A673 (cell line): Measurements from ENCODE around the gene FXYD3. TPM values are rescaled to one million over a fixed set of nuclear protein-coding genes. Genes with fewer than 3 reads are reported as not detected.

ENCODE experiments used
- BruUV-seq: library from RNA; stranded (reverse); fragments of 400-500 nt; replicated peaks from 2 replicates; lab custom pipeline; 2021; lab: Mats Ljungman, UMichigan
- CTCF ChIA-PET: fragments of 300-600 bp; sonication (Branson Sonifier 250); formaldehyde crosslinking; loops from one replicate; lab custom pipeline; 2022; ENCODE audit warnings: antibody characterized with exemption; lab: Charles Lee
- POLR2A ChIA-PET: fragments of 300-600 bp; sonication (Branson Sonifier 250); formaldehyde crosslinking; loops from one replicate; lab custom pipeline; 2022; ENCODE audit warnings: antibody characterized with exemption; ENCODE audit not compliant: low non-redundant PET; lab: Charles Lee
- DNase-seq: peaks from one replicate; pipeline ENCODE4 v3.0.0-alpha.2; 2015; ENCODE audit warnings: low spot score
- H3K27ac ChIP-seq: fragments of 200-600 bp; sonication (generic); 2 replicates; pipeline ENCODE4 v1.5.1; 2016; ENCODE audit warnings: mixed run types, low read depth, mild to moderate bottlenecking, mixed read lengths, antibody characterized with exemption, low read length; ENCODE audit not compliant: poor library complexity, severe bottlenecking
- H3K27me3 ChIP-seq: fragments of 200-600 bp; sonication (generic); replicated peaks from 2 replicates; pipeline ENCODE4 v1.6.1; 2017; ENCODE audit warnings: mixed run types, low read depth, mild to moderate bottlenecking, mixed read lengths, antibody characterized with exemption, low read length; ENCODE audit not compliant: insufficient read depth, poor library complexity
- H3K36me3 ChIP-seq: fragments of 200-600 bp; sonication (generic); 2 replicates; pipeline ENCODE4 v1.6.1; 2016; ENCODE audit warnings: mixed run types, mild to moderate bottlenecking, mixed read lengths, antibody characterized with exemption, low read length; ENCODE audit not compliant: insufficient read depth, poor library complexity, severe bottlenecking
- H3K4me1 ChIP-seq: fragments of 200-600 bp; sonication (generic); 2 replicates; pipeline ENCODE4 v1.6.1; 2017; ENCODE audit warnings: mixed run types, mild to moderate bottlenecking, mixed read lengths, antibody characterized with exemption, low read length; ENCODE audit not compliant: insufficient read depth, poor library complexity, severe bottlenecking
- H3K4me3 ChIP-seq: fragments of 200-600 bp; sonication (generic); 2 replicates; pipeline ENCODE4 v1.5.1; 2016; ENCODE audit warnings: low read depth, mixed run types, mild to moderate bottlenecking, mixed read lengths, low read length; ENCODE audit not compliant: poor library complexity, severe bottlenecking
- H3K9me3 ChIP-seq: fragments of 200-600 bp; sonication (generic); 2 replicates; pipeline ENCODE4 v1.6.1; 2016; ENCODE audit warnings: mixed run types, low read depth, mild to moderate bottlenecking, mixed read lengths, antibody characterized with exemption, low read length; ENCODE audit not compliant: poor library complexity, severe bottlenecking
- EZH2 ChIP-seq: fragments of 200-600 bp; sonication (generic); IDR thresholded peaks from 2 replicates; pipeline ENCODE4 v1.6.1; 2017; ENCODE audit warnings: borderline replicate concordance, low read depth, mild to moderate bottlenecking, mixed read lengths, antibody characterized with exemption, low read length; ENCODE audit not compliant: poor library complexity, severe bottlenecking
- intact Hi-C: fragments of 100-400 bp; cut with micrococcal nuclease; formaldehyde crosslinking; loops from one replicate; pipeline ENCODE4 v1.10.0; 2022; ENCODE audit not compliant: unreplicated experiment
- total RNA-seq: library from RNA; stranded (reverse); gene quantifications from 2 replicates; pipeline ENCODE4 v1.2.3, GENCODE V29; 2021
- TF ChIP-seq, protein P1 (sequence below): fragments of 300-800, 200-600 bp; sonication (generic); conservative IDR thresholded peaks from 2 replicates; pipeline ENCODE4 v1.5.1; 2017; ENCODE audit warnings: low read depth, mild to moderate bottlenecking, antibody characterized with exemption, low read length, moderate library complexity, mixed read lengths

FXYD3 gene
- total RNA-seq, 1 experiment from 2014 or later: not detected

DNA sequence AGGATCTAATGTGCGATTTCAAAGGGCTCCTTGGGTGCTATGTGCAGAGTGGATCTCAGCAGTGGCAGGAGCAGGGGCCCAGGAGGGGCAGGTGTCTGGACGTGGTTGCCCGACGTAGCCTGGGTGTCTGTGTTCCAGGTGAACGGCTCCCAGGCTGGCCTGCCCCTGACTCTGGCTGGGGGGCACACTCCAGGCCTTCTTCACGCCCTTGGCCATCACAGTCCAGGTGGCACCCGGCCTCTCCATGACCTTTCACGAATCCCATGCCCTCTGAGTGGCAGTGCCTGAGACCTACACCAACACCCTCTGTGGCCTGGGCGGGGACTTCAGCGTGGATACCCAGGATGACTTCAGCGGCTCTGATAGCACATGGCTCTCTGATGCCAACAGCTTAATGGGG lies 11.3 kb upstream of the FXYD3 start:
- no peaks in the 10 kb centered on the region for H3K36me3 ChIP-seq
- no peaks in the 10 kb centered on the region for H3K4me1 ChIP-seq
- no peak for DNase-seq
- H3K27me3 ChIP-seq: no peaks in the 10 kb centered on the region
- ChIA-PET POLR2A (no interaction called here), CTCF (no interaction called here)
- intact Hi-C loops: no loop called here
- no TSS peak for BruUV-seq
- no peaks in the 10 kb centered on the region for H3K9me3 ChIP-seq
- H3K27ac ChIP-seq: no peak overlapping the region
- TF ChIP-seq, protein P1, sequence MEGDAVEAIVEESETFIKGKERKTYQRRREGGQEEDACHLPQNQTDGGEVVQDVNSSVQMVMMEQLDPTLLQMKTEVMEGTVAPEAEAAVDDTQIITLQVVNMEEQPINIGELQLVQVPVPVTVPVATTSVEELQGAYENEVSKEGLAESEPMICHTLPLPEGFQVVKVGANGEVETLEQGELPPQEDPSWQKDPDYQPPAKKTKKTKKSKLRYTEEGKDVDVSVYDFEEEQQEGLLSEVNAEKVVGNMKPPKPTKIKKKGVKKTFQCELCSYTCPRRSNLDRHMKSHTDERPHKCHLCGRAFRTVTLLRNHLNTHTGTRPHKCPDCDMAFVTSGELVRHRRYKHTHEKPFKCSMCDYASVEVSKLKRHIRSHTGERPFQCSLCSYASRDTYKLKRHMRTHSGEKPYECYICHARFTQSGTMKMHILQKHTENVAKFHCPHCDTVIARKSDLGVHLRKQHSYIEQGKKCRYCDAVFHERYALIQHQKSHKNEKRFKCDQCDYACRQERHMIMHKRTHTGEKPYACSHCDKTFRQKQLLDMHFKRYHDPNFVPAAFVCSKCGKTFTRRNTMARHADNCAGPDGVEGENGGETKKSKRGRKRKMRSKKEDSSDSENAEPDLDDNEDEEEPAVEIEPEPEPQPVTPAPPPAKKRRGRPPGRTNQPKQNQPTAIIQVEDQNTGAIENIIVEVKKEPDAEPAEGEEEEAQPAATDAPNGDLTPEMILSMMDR: no peak
- no peak for TF ChIP-seq EZH2
- no peak overlapping the region for H3K4me3 ChIP-seq

DNA sequence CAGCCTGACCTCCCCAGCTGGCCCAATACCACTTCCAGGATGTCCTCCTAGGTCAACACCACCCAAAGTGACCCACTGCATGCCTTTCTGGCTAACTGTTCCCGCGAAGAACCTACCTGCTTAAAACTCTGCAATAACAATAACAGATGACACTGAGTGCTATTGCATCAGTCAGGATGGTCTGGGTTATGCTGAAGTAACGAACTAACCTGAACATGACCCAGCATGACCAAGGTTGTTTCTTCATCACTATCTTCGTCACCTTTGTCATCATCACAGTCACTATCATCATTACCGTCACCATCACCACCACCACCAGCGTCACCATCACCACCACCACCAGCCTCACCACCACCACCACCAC lies 10.6 kb upstream of the FXYD3 start:
- Histone ChIP-seq H3K36me3 (no peaks in the 10 kb centered on the region), H3K4me1 (no peaks in the 10 kb centered on the region), H3K27ac (no peak overlapping the region), H3K27me3 (no peaks in the 10 kb centered on the region), H3K9me3 (no peaks in the 10 kb centered on the region), H3K4me3 (no peak overlapping the region)
- ChIA-PET CTCF (no interaction called here), POLR2A (no interaction called here)
- intact Hi-C loops: no loop called here
- TF ChIP-seq EZH2: no peak
- TF ChIP-seq, protein P1: no peak
- no peak for DNase-seq
- no TSS peak for BruUV-seq

DNA sequence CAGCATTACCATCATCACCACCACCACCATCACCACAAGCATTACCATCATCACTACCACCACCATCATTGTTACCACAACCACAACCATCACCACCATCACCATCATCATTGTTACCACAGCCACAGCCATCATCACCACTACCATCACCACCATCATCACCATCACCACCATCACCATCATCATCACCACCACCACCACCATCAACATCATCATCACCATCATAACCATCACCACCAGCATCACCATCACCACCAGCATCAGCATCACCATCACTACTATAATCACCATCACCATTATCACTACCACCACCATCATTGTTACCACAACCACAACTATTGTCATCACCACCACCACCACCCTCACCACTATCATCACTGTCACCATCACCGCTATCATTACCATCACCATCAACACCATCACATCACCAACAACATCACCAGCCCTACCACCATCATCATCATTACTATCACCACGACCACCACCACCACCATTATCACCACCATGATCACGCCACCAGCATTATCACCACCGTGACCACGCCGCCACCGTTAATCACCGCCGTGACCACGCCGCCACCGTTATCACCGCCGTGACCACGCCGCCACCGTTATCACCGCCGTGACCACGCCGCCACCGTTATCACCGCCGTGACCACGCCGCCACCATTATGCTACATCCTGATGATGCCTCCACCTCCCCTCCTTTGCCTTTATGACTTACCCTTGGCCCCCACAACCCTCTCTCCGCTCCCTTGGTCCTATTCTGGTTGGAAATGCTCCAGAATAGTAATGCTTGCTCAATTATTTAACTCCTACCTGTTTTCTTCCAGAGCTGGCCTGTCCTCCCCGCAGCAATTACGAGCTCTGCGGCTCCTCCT lies 10.0 kb upstream of the FXYD3 start:
- no TSS peak for BruUV-seq
- POLR2A ChIA-PET: no interaction called here

More for the DNA sequence above, 10.0 kb upstream of the FXYD3 start:
- intact Hi-C loops: no loop called here
- Histone ChIP-seq H3K36me3 (no peaks in the 10 kb centered on the region), H3K4me3 (no peak overlapping the region), H3K9me3 (no peaks in the 10 kb centered on the region), H3K27me3 (no peaks in the 10 kb centered on the region), H3K4me1 (no peaks in the 10 kb centered on the region), H3K27ac (no peak overlapping the region)
- TF ChIP-seq EZH2: no peak
- TF ChIP-seq, protein P1: no peak
- no peak for DNase-seq
- CTCF ChIA-PET: no interaction called here
